Esophagus squamous epithelium (tissue), 5 donors: ENCODE data around the gene ZNF892. TPM values are rescaled to one million over a fixed set of nuclear protein-coding genes. Genes with fewer than 3 reads are reported as not detected.

Experiments used
- DNase-seq: peaks from one replicate; lab custom pipeline; 2025; lab: John Stamatoyannopoulos, UW
- H3K27ac ChIP-seq, 4 donors: fragments of 200-600 bp; sonication (generic); one replicate each; pipeline ENCODE4 v1.5.1; 2016 to 2019; ENCODE audit warnings: mild to moderate bottlenecking in 1 of 4
- H3K27me3 ChIP-seq, 4 donors: fragments of 200-600 bp; sonication (generic); 1 replicate in 3 of 4; 2 replicates in 1 of 4; pipeline versions ENCODE4 v1.5.1 to v1.6.0; 2017 to 2021; ENCODE audit warnings: antibody characterized with exemption in 1 of 4
- H3K36me3 ChIP-seq, 3 donors: fragments of 200-600 bp; sonication (generic); one replicate each; pipeline ENCODE4 v1.5.1; 2016 to 2019
- H3K4me1 ChIP-seq, 3 donors: fragments of 200-600 bp; sonication (generic); one replicate each; pipeline ENCODE4 v1.5.1; 2017 to 2019
- H3K4me3 ChIP-seq, 4 donors: fragments of 200-600 bp; sonication (generic); 1 replicate in 3 of 4; 2 replicates in 1 of 4; pipeline ENCODE4 v1.5.1; 2016 to 2019; ENCODE audit warnings: mild to moderate bottlenecking in 2 of 4, moderate library complexity in 1 of 4
- H3K9me3 ChIP-seq, 3 donors: fragments of 200-600 bp; sonication (generic); one replicate each; pipeline ENCODE4 v1.5.1; 2016 to 2019
- POLR2A ChIP-seq, 4 donors: fragments of 450-650 bp; IDR thresholded peaks; one replicate each; pipeline ENCODE4 v1.6.1; 2017; ENCODE audit warnings: antibody characterized with exemption in 4 of 4, mild to moderate bottlenecking in 4 of 4, moderate library complexity in 3 of 4
- WGBS, 2 donors: methylation state at CpG; one replicate each; pipeline ENCODE4 v1.1.5; 2018; 5-methylcytosine and 5-hydroxymethylcytosine counted together
- intact Hi-C: fragments of 100-400 bp; cut with DNase I; formaldehyde crosslinking; loops from one replicate; pipeline ENCODE4 v1.15.0; 2022
- total RNA-seq, 4 donors: library from RNA; depleted of rRNA; stranded (reverse); fragments of >200 nt; gene quantifications; one replicate each; pipeline ENCODE4 v1.1.0, GENCODE V29; 2016
- TF ChIP-seq, protein P1 (sequence below), 6 experiments: fragments of 450-650 bp in 4 of 6; fragments of 200-600 bp in 2 of 6; sonication (generic) in 2 of 6; IDR thresholded peaks; one replicate each; pipeline ENCODE4 v1.5.1; 2016 to 2019; ENCODE audit warnings: antibody characterized with exemption in 6 of 6, mild to moderate bottlenecking in 4 of 6, moderate library complexity in 4 of 6
- donor health status: DM: yes; HTN: yes; CAD: no.

ZNF892 gene
- total RNA-seq: 1 to 10 TPM; 1.9 to 4.7 (median 4.1) TPM

DNA sequence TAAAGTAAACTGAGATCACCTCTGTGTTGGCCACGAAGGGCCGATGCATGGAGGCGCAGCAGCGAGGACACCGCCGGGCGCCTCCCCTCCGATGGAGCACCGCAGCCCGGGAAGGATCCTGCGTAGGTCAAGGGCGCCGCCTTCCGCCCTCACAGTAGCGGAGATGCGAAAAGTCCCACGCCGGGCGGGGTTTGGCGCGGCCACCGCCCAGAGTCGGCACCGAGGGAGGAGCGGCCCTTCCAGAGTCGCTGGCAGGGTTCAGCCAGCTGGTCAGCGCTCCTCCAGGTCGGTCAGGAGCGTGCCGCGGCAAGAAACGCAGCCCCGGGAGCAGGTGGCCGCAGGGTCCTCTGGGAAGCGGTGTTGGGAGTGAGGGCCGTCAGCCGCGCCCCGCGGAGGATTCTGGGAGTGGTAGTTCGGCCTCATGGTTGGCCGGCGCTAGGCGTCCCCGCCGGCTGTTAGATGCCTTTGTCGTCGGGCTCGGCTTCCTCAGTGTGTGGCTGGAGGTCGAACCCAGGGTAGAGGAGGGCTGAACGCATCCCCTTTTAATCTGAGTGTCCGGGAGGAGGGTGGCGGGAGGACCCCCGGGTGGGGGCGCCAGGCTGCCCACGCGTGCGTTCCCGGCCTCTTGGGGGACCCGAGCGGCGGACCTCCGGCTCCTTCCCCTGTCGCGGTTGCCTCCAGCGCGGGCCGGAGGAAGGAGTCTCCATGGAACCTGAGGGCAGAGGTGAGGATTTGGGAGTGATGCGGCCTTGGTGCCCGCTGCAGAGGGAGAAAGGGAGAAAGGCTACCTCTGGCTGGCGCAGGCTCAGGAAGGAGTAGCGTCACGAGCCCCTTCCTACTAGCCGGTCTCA, at the start of gene ZNF892:
Gene ZNF892, plus strand, starts transcription at position 411 of the 851 bp plus-strand sequence. Its CDS starts 295 bp downstream, at position 706.
- H3K36me3 ChIP-seq: peaks cover 0 to 34% (median 12%) of the 10 kb centered on the region in 3 donors
- peak in 3 of 4 donors; percentile 40 to 52 (median 44) for TF ChIP-seq POLR2A (IDR thresholded peaks at IDR 0.05)
- TF ChIP-seq, protein P1, sequence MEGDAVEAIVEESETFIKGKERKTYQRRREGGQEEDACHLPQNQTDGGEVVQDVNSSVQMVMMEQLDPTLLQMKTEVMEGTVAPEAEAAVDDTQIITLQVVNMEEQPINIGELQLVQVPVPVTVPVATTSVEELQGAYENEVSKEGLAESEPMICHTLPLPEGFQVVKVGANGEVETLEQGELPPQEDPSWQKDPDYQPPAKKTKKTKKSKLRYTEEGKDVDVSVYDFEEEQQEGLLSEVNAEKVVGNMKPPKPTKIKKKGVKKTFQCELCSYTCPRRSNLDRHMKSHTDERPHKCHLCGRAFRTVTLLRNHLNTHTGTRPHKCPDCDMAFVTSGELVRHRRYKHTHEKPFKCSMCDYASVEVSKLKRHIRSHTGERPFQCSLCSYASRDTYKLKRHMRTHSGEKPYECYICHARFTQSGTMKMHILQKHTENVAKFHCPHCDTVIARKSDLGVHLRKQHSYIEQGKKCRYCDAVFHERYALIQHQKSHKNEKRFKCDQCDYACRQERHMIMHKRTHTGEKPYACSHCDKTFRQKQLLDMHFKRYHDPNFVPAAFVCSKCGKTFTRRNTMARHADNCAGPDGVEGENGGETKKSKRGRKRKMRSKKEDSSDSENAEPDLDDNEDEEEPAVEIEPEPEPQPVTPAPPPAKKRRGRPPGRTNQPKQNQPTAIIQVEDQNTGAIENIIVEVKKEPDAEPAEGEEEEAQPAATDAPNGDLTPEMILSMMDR (IDR thresholded peaks at IDR 0.05): peak; percentile 9 to 60 (median 37)
- H3K4me1 ChIP-seq: peaks cover 0 to 28% (median 12%) of the 10 kb centered on the region in 3 donors
- no peaks in the 10 kb centered on the region for H3K27me3 ChIP-seq
- 5 to 7% methylated on average over 4 to 20 of the region's 74 CpGs for WGBS, 2 donors
- H3K9me3 ChIP-seq: peaks cover 0 to 32% (median 11%) of the 10 kb centered on the region in 3 donors
- peak within 1 kb of the TSS; percentile 56 to 91 (median 72) for H3K4me3 ChIP-seq
- peak; percentile 35 for DNase-seq
- intact Hi-C loops: no loop called here
- H3K27ac ChIP-seq: peak within 1 kb of the TSS; percentile 82 to 96 (median 88)

DNA sequence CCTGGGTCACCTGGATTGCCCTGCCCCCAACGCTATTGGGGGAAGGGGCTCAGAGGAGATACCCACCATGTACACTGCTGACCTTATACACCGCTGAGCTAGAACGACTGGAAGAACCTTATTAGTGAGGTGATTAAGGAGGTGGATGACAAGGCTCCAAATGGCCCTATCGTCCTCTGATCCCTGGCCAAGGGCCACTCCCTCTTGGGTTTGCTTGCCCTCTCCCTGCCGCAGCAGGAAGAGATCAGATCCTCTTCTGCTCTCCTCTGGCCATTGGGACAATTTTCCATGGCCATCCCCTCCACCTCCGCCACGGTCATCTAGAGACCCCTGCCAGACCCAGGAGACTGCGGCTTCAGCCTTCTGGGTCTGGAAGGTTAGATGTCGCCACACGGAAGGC, 48.9 kb upstream of the ZNF892 start:
- WGBS, 2 donors: 49 to 60% methylated on average over 4 to 10 of the region's 10 CpGs
- Histone ChIP-seq H3K4me1 (peaks cover 9 to 28% (median 12%) of the 10 kb centered on the region in 3 donors), H3K27ac (peak overlapping the region in 3 of 4 donors; percentile 83 to 90 (median 83)), H3K27me3 (no peaks in the 10 kb centered on the region), H3K36me3 (peaks cover 0 to 39% (median 6%) of the 10 kb centered on the region in 3 donors), H3K9me3 (peaks cover 0 to 24% (median 5%) of the 10 kb centered on the region in 3 donors), H3K4me3 (peak overlapping the region; percentile 51 to 84 (median 74))
- intact Hi-C loops: no loop called here
- DNase-seq: no peak
- TF ChIP-seq, protein P1 (IDR thresholded peaks at IDR 0.05): no peak
- TF ChIP-seq POLR2A (IDR thresholded peaks at IDR 0.05): no peak

DNA sequence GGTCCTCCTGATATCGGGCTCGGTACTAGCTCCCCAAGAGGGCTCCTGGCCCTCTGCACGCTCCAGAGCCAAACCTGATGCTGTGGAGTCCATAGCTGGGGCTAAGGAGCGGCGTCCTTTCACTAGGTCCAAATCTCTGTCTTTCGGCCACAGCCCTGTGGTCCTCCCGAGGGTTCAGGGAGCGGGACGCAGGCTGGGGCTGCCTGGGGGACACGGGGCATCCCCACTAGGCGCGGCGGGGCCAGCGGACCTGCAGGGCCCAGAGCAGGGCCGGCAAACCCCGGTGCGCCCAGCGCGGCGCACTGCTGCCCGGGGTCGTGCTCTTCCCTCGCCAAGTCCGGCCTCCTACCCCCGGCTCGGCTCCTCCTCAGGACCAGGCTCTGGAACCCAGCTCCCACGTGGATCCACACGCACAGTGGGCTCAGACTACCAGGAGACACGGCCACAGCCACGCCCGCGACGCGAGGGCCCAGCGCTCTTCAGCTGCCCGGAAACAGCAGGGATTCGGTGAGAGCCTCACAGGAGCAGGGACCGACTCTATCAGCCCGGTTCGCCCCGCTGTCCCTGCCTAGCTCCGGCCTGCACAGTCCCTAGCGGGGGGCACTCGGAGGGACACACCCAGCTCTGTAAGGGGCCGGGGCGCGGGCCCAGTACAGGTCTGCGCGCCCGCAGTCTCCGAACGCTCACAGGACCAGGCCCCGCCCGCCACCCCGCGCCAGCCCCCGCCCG, 48.3 kb upstream of the ZNF892 start:
- peaks cover 0 to 18% (median 0%) of the 10 kb centered on the region in 3 donors for H3K9me3 ChIP-seq
- peak overlapping the region; percentile 51 to 84 (median 74) for H3K4me3 ChIP-seq
- no peaks in the 10 kb centered on the region for H3K27me3 ChIP-seq
- peaks cover 0 to 33% (median 6%) of the 10 kb centered on the region in 3 donors for H3K36me3 ChIP-seq
- H3K4me1 ChIP-seq: peaks cover 9 to 34% (median 13%) of the 10 kb centered on the region in 3 donors
- intact Hi-C loops: no loop called here
- TF ChIP-seq, protein P1 (IDR thresholded peaks at IDR 0.05): no peak
- TF ChIP-seq POLR2A (IDR thresholded peaks at IDR 0.05): no peak
- 0 to 2% methylated on average over 8 to 12 of the region's 58 CpGs for WGBS, 2 donors
- H3K27ac ChIP-seq: peak overlapping the region; percentile 83 to 90 (median 86)
- DNase-seq: no peak

DNA sequence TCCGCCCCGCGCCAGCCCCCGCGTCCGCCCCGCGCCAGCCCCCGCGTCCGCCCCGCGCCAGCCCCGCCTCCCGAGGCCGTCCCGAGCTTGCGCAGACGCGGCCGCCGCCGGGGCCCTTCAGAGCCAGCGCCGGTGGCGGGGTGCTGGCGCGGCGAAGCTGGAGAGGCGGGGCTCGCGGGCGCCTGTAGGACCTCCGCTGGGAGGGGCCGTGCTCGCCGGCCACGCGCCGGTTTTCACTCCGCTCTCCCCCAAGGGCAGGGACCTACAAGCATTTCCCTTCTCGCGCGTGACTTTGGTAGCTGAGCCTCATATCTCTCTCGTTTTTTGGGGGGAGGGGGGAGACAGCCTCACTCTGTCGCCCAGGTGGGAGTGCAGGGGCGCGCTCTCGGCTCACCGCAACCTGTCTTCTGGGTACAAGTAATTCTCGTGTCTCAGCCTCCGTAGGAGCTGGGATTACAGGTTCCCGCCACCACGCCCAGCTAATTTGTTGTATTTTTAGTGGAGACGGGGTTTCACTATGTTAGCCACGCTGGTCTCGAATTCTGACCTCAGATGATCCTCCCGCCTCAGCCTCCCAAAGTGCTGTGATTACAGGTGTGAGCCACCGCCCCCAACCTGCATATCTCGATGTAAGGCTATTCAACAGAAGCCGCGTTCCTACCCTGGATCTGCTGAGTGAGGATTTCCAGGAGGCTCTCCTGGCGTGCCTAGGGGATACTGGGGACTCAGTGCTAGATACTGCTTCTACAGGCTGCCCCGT, 47.5 kb upstream of the ZNF892 start, which contains the start of gene ZNF514:
Gene ZNF514, minus strand, starts transcription at position 159 of the 760 bp plus-strand sequence. CDS start 6,595 bp downstream, outside the sequence.
- intact Hi-C loops: no loop called here

More for the DNA sequence above, 47.5 kb upstream of the ZNF892 start, which contains the start of gene ZNF514:
- 21 to 44% methylated on average over 6 to 12 of the region's 64 CpGs for WGBS, 2 donors
- Histone ChIP-seq H3K27me3 (no peaks in the 10 kb centered on the region), H3K4me1 (peaks cover 9 to 43% (median 22%) of the 10 kb centered on the region in 3 donors), H3K27ac (peak within 1 kb of the TSS; percentile 83 to 90 (median 86)), H3K9me3 (peaks cover 0 to 9% (median 0%) of the 10 kb centered on the region in 3 donors), H3K36me3 (peaks cover 0 to 25% (median 6%) of the 10 kb centered on the region in 3 donors), H3K4me3 (peak within 1 kb of the TSS; percentile 51 to 84 (median 74))
- peak; percentile 7 for DNase-seq
- TF ChIP-seq, protein P1 (IDR thresholded peaks at IDR 0.05): no peak
- TF ChIP-seq POLR2A (IDR thresholded peaks at IDR 0.05): peak in 1 of 4 donors; percentile 21
